Measurements from ENCODE around the gene RTL1. TPM values are rescaled to one million over a fixed set of nuclear protein-coding genes. Genes with fewer than 3 reads are reported as not detected.
A peak's percentile ranks its signal among the peaks of the same experiment; 100 is the strongest.

RTL1 gene
- total RNA-seq, 1 experiment from 2014 or later, result not detected

DNA sequence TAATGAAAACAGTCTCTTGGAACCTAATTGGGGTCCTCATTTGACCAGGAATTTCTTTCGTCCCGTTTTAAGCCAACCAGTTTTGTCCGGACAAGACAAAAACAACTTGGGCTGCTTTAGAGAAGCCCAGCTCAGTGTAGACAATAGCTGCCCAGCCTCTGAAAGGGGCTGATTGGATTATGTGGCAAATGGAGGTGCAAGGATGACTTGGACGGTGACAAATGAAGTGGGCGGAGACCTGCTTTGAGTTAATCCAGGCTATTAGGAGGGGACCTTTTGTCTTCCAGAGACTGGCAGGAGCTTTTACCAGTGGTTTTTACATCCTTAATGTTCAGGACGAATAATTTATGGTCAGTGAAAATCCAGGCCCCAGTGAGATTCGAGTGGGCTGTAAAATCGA lies 72.8 kb downstream of the RTL1 start:
- WGBS (ENCODE audit: extremely low coverage, insufficient read length, low lambda C conversion rate), result no CpG with 5 or more reads among the region's 8 CpGs
- H3K36me3 Mint-ChIP-seq (ENCODE audit: insufficient read depth in 1 of 3, low read depth in 3 of 3), result peaks cover 9 to 30% (median 20%) of the 10 kb centered on the region in 3 experiments
- H3K27ac ChIP-seq (ENCODE audit: insufficient read length, low read depth, low read length), result no peak overlapping the region

More for the DNA sequence above, 72.8 kb downstream of the RTL1 start:
- no peak overlapping the region for H3T11ph ChIP-seq (ENCODE audit: low read length)
- H2AFZ ChIP-seq (ENCODE audit: low read length), result no peak overlapping the region
- no peak overlapping the region for H3K18ac ChIP-seq (ENCODE audit: insufficient read length, low read depth, low read length)
- no peak overlapping the region for H4K5ac ChIP-seq (ENCODE audit: insufficient read length, low read depth, low read length)
- no peak overlapping the region for H4K8ac ChIP-seq (replicated peaks; ENCODE audit: insufficient read length, low read depth, low read length)
- H2BK120ac ChIP-seq (ENCODE audit: low read depth, low read length, poor library complexity, severe bottlenecking), result no peak overlapping the region
- no peak overlapping the region for H3K56ac ChIP-seq (ENCODE audit: insufficient read length, low read depth, low read length)
- no peak overlapping the region for H3K23ac ChIP-seq (ENCODE audit: insufficient read length, low read depth, low read length)
- H3K9me3 ChIP-seq (ENCODE audit: control insufficient read depth, low read depth, low read length), result no peaks in the 10 kb centered on the region
- no peaks in the 10 kb centered on the region for H4K20me1 ChIP-seq (ENCODE audit: control insufficient read depth, insufficient read depth, insufficient read length)
- no peaks in the 10 kb centered on the region for H3K79me2 ChIP-seq (ENCODE audit: insufficient read depth, low read length)
- peaks cover 25 to 35% of the 10 kb centered on the region in 2 experiments for H3K9me3 Mint-ChIP-seq
- no peak overlapping the region for H3K4ac ChIP-seq (ENCODE audit: low read depth, low read length)
- H3K23me2 ChIP-seq (ENCODE audit: insufficient read length, low read depth, low read length, poor library complexity, severe bottlenecking), result no peaks in the 10 kb centered on the region
- no peak overlapping the region for H3K14ac ChIP-seq (ENCODE audit: insufficient read depth, low read length)
- H2BK12ac ChIP-seq (ENCODE audit: insufficient read length, low read depth, low read length), result no peak overlapping the region
- no peak overlapping the region for H2BK15ac ChIP-seq (ENCODE audit: low read depth, low read length)
- DNase-seq, result no peak
- no peak overlapping the region for H3K4me2 ChIP-seq (ENCODE audit: insufficient read depth, insufficient read length, low read length)
- H3K27me3 Mint-ChIP-seq (ENCODE audit: low read depth), result peaks cover 15% of the 10 kb centered on the region
- no peak overlapping the region for H2BK5ac ChIP-seq (ENCODE audit: insufficient read length, low read length)
- no peak overlapping the region for H3K9ac ChIP-seq (ENCODE audit: extremely low read depth, insufficient read length, low read length)
- H2AK5ac ChIP-seq (ENCODE audit: insufficient read length, low read length), result no peak overlapping the region
- H2BK20ac ChIP-seq (ENCODE audit: low read depth, low read length, poor library complexity, severe bottlenecking), result no peak overlapping the region
- H3K4me3 Mint-ChIP-seq, result no peak overlapping the region
- no peaks in the 10 kb centered on the region for H3K79me1 ChIP-seq (ENCODE audit: insufficient read depth, low read depth, low read length, poor library complexity, severe bottlenecking)
- H3K4me1 Mint-ChIP-seq, result peaks cover 38 to 53% of the 10 kb centered on the region in 2 experiments
- no peaks in the 10 kb centered on the region for H3K27me3 ChIP-seq (ENCODE audit: insufficient read depth, low read length)
- peak overlapping the region in 1 of 3 experiments; percentile 83; a peak in 1 of 7 replicates for H3K27ac Mint-ChIP-seq
- H3K4me1 ChIP-seq (ENCODE audit: insufficient read depth, low read length), result peaks cover 5% of the 10 kb centered on the region; the same call in 1 of the 2 replicates
- no peak overlapping the region for H4K91ac ChIP-seq (ENCODE audit: insufficient read length, low read depth, low read length)
- TF ChIP-seq, protein P1, sequence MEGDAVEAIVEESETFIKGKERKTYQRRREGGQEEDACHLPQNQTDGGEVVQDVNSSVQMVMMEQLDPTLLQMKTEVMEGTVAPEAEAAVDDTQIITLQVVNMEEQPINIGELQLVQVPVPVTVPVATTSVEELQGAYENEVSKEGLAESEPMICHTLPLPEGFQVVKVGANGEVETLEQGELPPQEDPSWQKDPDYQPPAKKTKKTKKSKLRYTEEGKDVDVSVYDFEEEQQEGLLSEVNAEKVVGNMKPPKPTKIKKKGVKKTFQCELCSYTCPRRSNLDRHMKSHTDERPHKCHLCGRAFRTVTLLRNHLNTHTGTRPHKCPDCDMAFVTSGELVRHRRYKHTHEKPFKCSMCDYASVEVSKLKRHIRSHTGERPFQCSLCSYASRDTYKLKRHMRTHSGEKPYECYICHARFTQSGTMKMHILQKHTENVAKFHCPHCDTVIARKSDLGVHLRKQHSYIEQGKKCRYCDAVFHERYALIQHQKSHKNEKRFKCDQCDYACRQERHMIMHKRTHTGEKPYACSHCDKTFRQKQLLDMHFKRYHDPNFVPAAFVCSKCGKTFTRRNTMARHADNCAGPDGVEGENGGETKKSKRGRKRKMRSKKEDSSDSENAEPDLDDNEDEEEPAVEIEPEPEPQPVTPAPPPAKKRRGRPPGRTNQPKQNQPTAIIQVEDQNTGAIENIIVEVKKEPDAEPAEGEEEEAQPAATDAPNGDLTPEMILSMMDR (conservative IDR thresholded peaks at IDR 0.05), result no peak

Small RNAs within 50 kb of the gene (microRNA-seq; reads per million reads assigned to microRNA genes)
- gene MIR127 (ENCODE audit: borderline microRNAs expressed) (not detected), gene MIR136 (ENCODE audit: borderline microRNAs expressed) (not detected), gene MIR337 (ENCODE audit: borderline microRNAs expressed) (not detected), gene MIR370 (ENCODE audit: borderline microRNAs expressed) (not detected), gene MIR431 (ENCODE audit: borderline microRNAs expressed) (not detected), gene MIR432 (ENCODE audit: borderline microRNAs expressed) (not detected), gene MIR433 (ENCODE audit: borderline microRNAs expressed) (not detected), gene MIR493 (ENCODE audit: borderline microRNAs expressed) (0.46 reads per million), gene MIR665 (ENCODE audit: borderline microRNAs expressed) (not detected)

Other genes with a start within 250 kb of the RTL1 start
- gene DLK1, start 176.8 kb downstream of the RTL1 start, total RNA-seq (2021), result 2.8 and 3.2 TPM in 2 replicates
- gene MEG3, start 77.6 kb downstream of the RTL1 start, total RNA-seq (2021), result 0.52 TPM in 1 of 2 replicates, not detected in the other

Measured in H9 (cell line).